GM18873 (cell line): ENCODE results near the gene NCDN.

Experiments used
- ATAC-seq: cut with Tn5 transposase; IDR thresholded peaks from one replicate; pipeline ENCODE4 v1.9.1; 2021; ENCODE audit warnings: mild to moderate bottlenecking, moderate library complexity, moderate number of reproducible peaks; ENCODE audit not compliant: unreplicated experiment, low FRiP score

NCDN gene

GRCh38 chr1:35554266-35555211 lies 3.1 kb upstream of the NCDN start:
- ATAC-seq = no peak

- no peak for ATAC-seq
Observed at GRCh38 chr1:35555212-35555584, 2.4 kb upstream of the NCDN start.

GRCh38 chr1:35555601-35556477 lies 1.8 kb upstream of the NCDN start:
- ATAC-seq = no peak

GRCh38 chr1:35556484-35557117 lies 998 bp upstream of the NCDN start:
- no peak for ATAC-seq

- peak; percentile 66 for ATAC-seq
Observed at GRCh38 chr1:35557118-35557610, 435 bp upstream of the NCDN start, which contains the start of gene KIAA0319L. TSS of gene KIAA0319L (minus strand) at chr1:35557403. CDS start at chr1:35554491, 2,912 bp downstream.

- no peak for ATAC-seq
Observed at GRCh38 chr1:35558374-35559316, 1.0 kb downstream of the NCDN start.

- ATAC-seq = no peak
Observed at GRCh38 chr1:35559317-35559944, 1.8 kb downstream of the NCDN start.

GRCh38 chr1:35560256-35561225 lies 2.9 kb downstream of the NCDN start:
- ATAC-seq = no peak

- ATAC-seq = no peak
Observed at GRCh38 chr1:35561297-35561971, 3.8 kb downstream of the NCDN start.

GRCh38 chr1:35561972-35562680 lies 4.5 kb downstream of the NCDN start:
- ATAC-seq = no peak

- no peak for ATAC-seq
Observed at GRCh38 chr1:35563166-35563565, 5.6 kb downstream of the NCDN start.

GRCh38 chr1:35564037-35564883 lies 6.7 kb downstream of the NCDN start:
- ATAC-seq = no peak

- ATAC-seq = no peak
Observed at GRCh38 chr1:35564884-35565741, 7.5 kb downstream of the NCDN start.

GRCh38 chr1:35565742-35566133 lies 8.1 kb downstream of the NCDN start:
- no peak for ATAC-seq
